Activated naive CD8-positive, alpha-beta T cell treated with anti-CD3 and anti-CD28 coated beads, Interleukin-2, amount 10 ng/mL, durations not matched to agents 7 days and 5 days (primary cell): ENCODE data around the gene ENGASE. TPM values are rescaled to one million over a fixed set of nuclear protein-coding genes. Genes with fewer than 3 reads are reported as not detected.

Experiments
- ATAC-seq: fragments of 150-1000 bp; cut with Tn5 transposase; one replicate; pipeline ENCODE4 v1.10.0; 2021; ENCODE audit warnings: low read depth, moderate library complexity
- POLR2A ChIA-PET: fragments of 350-600 bp; sonication (Branson Sonifier 250); formaldehyde crosslinking; loops from one replicate; lab custom pipeline; 2021; ENCODE audit warnings: antibody characterized with exemption; lab: Charles Lee
- DNase-seq: peaks from one replicate; pipeline ENCODE4 v3.0.0; 2021
- H3K27ac Mint-ChIP-seq: one replicate; pipeline ENCODE4 v1.8.0; 2022; ENCODE audit warnings: mild to moderate bottlenecking, mixed read lengths
- H3K27me3 Mint-ChIP-seq: one replicate; pipeline ENCODE4 v1.8.0; 2022; ENCODE audit warnings: mild to moderate bottlenecking, moderate library complexity, mixed read lengths
- H3K36me3 Mint-ChIP-seq: one replicate; pipeline ENCODE4 v1.8.0; 2021; ENCODE audit warnings: mild to moderate bottlenecking, mixed read lengths
- H3K4me1 Mint-ChIP-seq: one replicate; pipeline ENCODE4 v1.8.0; 2021; ENCODE audit warnings: mixed read lengths
- H3K4me3 Mint-ChIP-seq: one replicate; pipeline ENCODE4 v1.8.0; 2022; ENCODE audit warnings: mild to moderate bottlenecking, moderate library complexity, mixed read lengths
- H3K9me3 Mint-ChIP-seq: one replicate; pipeline ENCODE4 v1.8.0; 2021; ENCODE audit warnings: mixed read lengths
- total RNA-seq, 2 experiments: library from RNA; stranded (reverse); gene quantifications; one replicate each; pipeline ENCODE4 v1.2.3, GENCODE V29; 2021

ENGASE gene
- total RNA-seq, 2 experiments from 2014 or later = 72.8 to 78.2 TPM

DNA sequence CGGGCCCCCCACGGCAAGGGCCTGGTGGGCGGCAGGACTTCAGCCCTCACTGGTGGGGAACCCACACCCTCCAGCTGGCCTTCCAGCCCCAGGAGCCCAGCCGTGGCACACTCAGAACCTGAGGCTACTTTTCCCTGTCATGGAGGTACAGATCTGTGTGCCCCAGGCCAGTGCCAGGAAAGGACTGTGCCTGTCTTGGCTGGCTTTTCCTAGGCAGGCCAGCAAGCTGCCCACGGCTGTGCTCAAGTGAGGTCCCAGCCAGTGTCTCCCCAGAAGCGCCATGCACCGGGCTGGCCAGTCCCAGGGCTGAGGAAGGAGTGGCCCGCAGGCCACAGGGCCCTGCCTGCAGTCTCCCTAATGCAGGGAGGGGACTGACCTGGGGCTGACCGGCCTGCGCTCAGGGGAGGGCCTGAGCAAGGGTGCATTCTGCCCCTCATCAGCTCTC, 16.6 kb downstream of the ENGASE start:
- Mint-ChIP-seq H3K27ac (no peak overlapping the region), H3K9me3 (no peaks in the 10 kb centered on the region), H3K4me3 (no peak overlapping the region), H3K27me3 (peaks cover 9% of the 10 kb centered on the region), H3K36me3 (no peaks in the 10 kb centered on the region), H3K4me1 (peaks cover 1% of the 10 kb centered on the region)
- ATAC-seq (no peak), DNase-seq (no peak)
- POLR2A ChIA-PET = no interaction called here

DNA sequence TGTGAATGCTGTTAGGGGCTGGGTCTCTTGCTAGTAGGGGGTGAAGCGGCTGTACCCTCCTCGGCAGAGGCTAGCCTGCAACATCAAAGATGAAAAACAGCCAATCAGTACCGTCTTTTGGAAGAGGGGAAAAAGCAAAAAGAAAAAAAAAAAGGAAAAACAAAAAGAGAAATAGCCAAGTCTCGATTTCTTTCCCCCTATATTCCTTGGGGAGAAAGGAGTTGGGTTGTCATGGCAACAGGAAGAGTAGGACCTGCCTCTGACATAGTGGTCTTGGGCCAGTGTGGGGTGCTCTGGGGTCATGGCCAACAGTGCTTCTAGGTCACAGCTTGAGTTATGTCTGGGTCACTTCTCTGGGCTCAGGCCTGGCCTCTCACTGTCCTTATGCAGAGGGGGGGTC, 17.9 kb downstream of the ENGASE start:
- H3K4me1 Mint-ChIP-seq = peaks cover 1% of the 10 kb centered on the region
- POLR2A ChIA-PET = no interaction called here
- H3K27ac Mint-ChIP-seq = no peak overlapping the region
- no peak overlapping the region for H3K4me3 Mint-ChIP-seq
- ATAC-seq (no peak), DNase-seq (no peak)
- no peaks in the 10 kb centered on the region for H3K9me3 Mint-ChIP-seq
- H3K36me3 Mint-ChIP-seq = no peaks in the 10 kb centered on the region
- H3K27me3 Mint-ChIP-seq = peaks cover 14% of the 10 kb centered on the region

DNA sequence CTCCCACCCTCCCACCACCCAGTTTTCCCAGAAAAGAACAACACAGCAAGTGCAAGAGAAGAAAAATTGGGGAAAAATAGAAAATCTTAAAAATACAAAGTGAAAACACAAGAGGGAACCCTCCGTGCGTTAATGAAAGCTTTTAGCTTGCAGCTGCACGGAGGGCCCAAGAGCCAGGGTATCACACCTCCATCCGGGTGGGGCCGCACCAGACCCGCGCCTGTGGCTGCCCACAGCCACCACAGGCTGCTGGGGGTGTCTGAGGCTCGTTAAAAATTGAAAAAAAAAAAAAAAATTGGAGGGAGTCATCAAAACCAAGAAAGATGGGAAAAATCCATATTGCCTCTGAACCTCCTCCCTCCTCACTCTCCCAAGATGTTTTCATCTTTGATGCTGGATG, 18.6 kb downstream of the ENGASE start:
- Mint-ChIP-seq H3K9me3 (no peaks in the 10 kb centered on the region), H3K27ac (no peak overlapping the region), H3K36me3 (no peaks in the 10 kb centered on the region), H3K4me3 (no peak overlapping the region), H3K27me3 (peaks cover 21% of the 10 kb centered on the region), H3K4me1 (peaks cover 1% of the 10 kb centered on the region)
- ATAC-seq (no peak), DNase-seq (no peak)
- POLR2A ChIA-PET = no interaction called here

DNA sequence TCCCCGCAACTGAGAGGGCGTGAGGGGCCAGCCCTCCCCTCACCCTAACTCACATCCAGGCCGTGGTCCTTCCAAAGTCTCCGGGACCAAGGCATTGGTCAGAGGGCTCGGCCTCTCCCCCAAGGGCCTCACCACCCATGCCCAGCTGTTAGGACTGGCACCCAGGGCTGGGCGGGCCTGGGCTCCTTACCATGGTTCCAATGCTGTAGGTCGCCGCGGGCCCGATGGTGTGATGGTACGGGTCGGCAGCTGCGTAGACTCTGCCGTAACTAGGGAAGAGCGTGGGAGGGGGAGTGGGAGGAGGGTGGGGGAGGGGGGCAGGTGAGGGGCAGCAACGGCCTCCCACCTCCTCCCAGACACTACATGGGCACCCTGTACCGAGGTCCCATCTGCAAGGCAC, 19.6 kb downstream of the ENGASE start:
- ATAC-seq (no peak), DNase-seq (no peak)
- Mint-ChIP-seq H3K4me3 (no peak overlapping the region), H3K4me1 (peaks cover 1% of the 10 kb centered on the region), H3K36me3 (no peaks in the 10 kb centered on the region), H3K27ac (no peak overlapping the region), H3K9me3 (no peaks in the 10 kb centered on the region), H3K27me3 (peaks cover 22% of the 10 kb centered on the region)
- POLR2A ChIA-PET = no interaction called here

DNA sequence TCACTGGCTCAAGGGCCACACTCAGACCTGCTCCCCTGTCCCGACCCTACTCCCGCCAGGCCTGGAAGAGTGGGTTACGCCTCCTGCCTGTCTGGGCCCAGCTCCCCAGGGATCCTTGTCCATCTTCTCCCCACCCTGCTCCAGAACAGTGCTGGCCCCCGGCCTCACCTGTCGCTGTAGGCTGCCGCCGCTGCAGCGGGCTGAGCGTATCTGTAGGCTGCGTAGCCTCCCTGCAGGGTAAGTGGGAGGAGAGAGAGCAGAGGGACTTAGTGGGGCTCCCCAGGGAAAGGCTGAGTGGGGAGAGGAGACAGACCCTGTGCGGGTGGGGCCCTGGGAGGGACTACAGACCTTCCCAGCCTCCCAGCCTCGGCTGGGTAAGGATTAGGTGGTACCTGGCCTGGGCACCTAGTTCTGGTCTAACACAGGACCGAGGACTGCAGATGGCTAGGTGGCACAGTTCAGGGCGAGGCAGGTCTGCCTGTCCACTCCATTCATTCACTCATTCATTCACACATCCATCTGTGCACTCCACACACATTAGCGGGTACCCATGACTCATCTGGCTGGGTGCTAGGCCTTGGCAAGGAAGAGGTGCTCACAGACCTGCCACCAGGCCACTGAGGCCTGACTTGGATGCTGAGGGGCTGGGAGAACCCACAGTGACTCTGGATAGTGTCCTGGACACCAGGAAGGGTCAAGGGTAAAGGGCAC, 20.9 kb downstream of the ENGASE start:
- Mint-ChIP-seq H3K27ac (no peak overlapping the region), H3K4me3 (no peak overlapping the region), H3K27me3 (peaks cover 23% of the 10 kb centered on the region)

DNA sequence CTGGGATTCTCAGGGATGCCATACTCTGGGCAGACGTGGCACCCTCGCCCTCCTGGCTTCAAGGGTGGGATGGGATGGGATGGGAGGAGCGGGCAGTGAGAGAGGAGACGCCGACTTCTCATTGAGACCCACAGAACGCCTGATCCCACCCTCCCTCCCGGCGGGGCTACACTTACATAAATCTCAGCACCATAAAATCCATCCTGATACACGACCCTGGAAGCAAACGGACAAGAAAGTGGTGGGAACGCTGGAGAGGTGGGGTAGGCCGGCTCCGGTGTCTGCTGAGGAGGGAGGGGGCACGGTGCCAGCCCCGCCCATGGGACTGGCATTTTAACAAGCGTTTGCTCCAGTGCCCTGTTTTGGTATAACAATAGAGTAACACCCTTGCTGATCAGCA, 21.9 kb downstream of the ENGASE start:
- peaks cover 1% of the 10 kb centered on the region for H3K4me1 Mint-ChIP-seq
- no peak for DNase-seq
- no peak for ATAC-seq
- no peaks in the 10 kb centered on the region for H3K36me3 Mint-ChIP-seq
- no peak overlapping the region for H3K27ac Mint-ChIP-seq
- peaks cover 23% of the 10 kb centered on the region for H3K27me3 Mint-ChIP-seq
- H3K4me3 Mint-ChIP-seq = no peak overlapping the region
- POLR2A ChIA-PET = no interaction called here
- H3K9me3 Mint-ChIP-seq = no peaks in the 10 kb centered on the region

More for the DNA sequence above, 20.9 kb downstream of the ENGASE start:
- POLR2A ChIA-PET = no interaction called here
- ATAC-seq = no peak
- Mint-ChIP-seq H3K36me3 (no peaks in the 10 kb centered on the region), H3K9me3 (no peaks in the 10 kb centered on the region), H3K4me1 (peaks cover 1% of the 10 kb centered on the region)
- no peak for DNase-seq

DNA sequence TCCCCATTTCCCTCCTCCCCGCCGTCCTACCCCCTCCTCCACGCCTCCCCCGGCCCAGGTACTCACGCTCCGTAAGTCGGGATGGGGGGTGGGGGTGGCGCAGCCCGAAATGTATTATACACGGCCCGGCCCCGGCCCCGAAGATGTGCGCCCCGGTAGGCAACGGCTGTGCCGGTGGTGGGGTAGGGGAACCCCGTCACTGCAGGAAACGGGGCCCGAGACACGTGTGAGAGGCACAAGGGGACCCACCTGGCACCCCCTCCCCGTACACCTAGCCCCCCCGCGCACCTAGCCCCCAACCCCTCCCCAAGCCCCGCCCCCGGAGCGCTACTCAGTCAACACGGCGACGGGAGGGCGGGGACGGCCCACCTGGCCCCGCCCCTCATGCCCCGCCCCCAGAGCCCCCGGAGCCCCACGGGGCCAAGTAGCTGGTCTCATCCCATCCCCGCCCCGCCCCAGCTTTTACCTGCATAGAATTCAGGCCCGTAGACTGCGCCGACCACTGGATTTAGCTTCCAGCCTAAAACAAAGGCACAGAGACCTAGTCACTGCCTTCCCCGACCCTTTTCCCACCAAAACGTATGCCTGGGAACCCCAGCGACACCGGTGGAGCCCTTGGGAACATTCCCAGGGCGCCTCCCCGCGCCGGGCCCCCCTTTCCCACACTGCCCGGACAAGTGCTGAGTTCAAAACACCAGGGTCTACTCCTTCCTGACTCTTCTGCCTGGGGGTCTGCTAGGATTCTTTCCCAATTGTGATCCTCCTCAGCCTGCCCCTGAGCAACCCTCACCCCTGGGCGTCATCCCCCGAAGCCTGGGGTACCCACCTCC, 22.8 kb downstream of the ENGASE start:
- ATAC-seq (no peak), DNase-seq (no peak)
- POLR2A ChIA-PET = no interaction called here
- H3K4me3 Mint-ChIP-seq = no peak overlapping the region
- no peaks in the 10 kb centered on the region for H3K36me3 Mint-ChIP-seq
- H3K4me1 Mint-ChIP-seq = peaks cover 1% of the 10 kb centered on the region
- peaks cover 22% of the 10 kb centered on the region for H3K27me3 Mint-ChIP-seq
- H3K27ac Mint-ChIP-seq = no peak overlapping the region
- no peaks in the 10 kb centered on the region for H3K9me3 Mint-ChIP-seq

DNA sequence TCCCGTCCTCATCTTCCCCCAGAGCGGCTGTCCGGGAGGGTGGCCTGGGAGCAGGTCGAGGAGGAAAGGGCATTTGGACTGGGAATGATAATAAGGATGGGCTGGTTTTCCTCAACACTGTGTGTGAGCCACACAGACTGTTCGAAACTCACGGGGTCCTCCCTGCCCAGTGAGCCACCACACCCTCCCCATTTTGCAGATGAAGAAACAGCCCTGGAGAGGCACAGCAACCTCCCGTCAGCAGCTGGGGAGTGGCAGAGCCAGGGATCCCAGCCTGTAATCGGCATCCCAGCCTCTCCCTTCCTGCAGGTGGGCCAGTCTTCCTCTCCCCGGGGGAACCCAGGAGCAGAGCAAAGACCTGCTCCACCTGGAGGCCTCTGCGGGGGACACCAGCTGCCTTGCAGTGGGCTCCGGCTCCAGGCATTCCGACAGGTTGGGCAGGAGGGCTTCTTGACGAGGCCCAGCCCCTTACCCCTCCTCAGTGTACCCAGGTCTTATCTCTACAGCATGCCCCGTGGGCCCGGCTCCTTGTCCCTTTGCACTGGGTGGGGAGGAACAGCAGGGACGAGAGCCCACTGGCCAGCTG, 23.8 kb downstream of the ENGASE start:
- H3K36me3 Mint-ChIP-seq = no peaks in the 10 kb centered on the region
- DNase-seq = no peak
- H3K27ac Mint-ChIP-seq = no peak overlapping the region
- H3K27me3 Mint-ChIP-seq = peaks cover 18% of the 10 kb centered on the region
- ATAC-seq = no peak
- H3K9me3 Mint-ChIP-seq = no peaks in the 10 kb centered on the region
- POLR2A ChIA-PET = no interaction called here
- no peaks in the 10 kb centered on the region for H3K4me1 Mint-ChIP-seq
- H3K4me3 Mint-ChIP-seq = no peak overlapping the region

DNA sequence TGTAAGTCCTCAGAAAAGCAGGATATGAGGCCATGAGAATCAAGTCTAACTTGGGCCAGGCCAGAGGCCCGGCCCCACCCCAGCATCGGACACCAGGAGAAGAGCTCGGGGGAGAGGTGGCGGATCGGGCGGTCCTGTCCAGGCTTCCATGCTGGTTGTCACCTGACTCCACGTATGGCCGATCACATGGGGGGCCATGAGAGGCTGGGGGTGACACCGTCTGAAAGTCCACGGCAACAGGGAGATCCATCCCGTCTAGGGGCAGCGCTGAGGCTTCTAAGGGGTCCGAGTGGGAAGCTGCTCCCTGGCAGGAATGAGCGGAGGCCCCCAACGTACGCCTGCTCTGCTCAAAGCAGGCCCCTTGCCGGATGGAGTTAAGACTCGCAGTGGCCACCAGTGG, 25.8 kb downstream of the ENGASE start:
- H3K4me1 Mint-ChIP-seq = no peaks in the 10 kb centered on the region
- H3K27ac Mint-ChIP-seq = no peak overlapping the region
- ATAC-seq = no peak
- peaks cover 14% of the 10 kb centered on the region for H3K27me3 Mint-ChIP-seq
- no peaks in the 10 kb centered on the region for H3K36me3 Mint-ChIP-seq
- DNase-seq = no peak
- no peak overlapping the region for H3K4me3 Mint-ChIP-seq
- POLR2A ChIA-PET = no interaction called here
- H3K9me3 Mint-ChIP-seq = no peaks in the 10 kb centered on the region

DNA sequence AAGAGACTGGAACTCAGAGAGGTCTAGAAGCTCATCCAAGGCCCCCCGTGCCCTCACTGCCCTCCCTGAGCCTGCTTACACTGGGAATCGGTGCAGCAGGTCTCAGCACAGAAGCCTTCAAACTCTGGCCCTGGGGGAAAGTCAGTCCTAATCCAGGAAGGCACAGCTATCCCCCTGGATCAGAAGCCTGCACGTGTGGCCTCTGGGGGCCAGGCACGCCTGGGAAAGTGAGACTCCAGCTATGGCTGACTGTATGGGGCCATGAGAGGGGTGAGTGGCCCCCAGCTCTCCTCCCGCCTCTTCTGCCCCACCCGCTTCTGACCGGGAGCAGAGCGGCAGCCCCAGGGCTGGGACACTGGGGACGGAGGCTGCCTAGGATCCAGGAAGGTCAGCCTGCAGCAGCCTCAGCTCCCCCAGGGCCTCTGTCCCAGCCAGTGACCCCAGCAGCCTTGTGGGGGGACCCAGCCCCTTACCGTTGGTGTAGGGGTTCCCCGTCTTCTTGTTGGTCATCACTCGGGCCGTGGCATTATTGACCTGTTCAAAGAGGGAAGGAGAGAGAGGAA, 26.6 kb downstream of the ENGASE start:
- POLR2A ChIA-PET = no interaction called here

DNA sequence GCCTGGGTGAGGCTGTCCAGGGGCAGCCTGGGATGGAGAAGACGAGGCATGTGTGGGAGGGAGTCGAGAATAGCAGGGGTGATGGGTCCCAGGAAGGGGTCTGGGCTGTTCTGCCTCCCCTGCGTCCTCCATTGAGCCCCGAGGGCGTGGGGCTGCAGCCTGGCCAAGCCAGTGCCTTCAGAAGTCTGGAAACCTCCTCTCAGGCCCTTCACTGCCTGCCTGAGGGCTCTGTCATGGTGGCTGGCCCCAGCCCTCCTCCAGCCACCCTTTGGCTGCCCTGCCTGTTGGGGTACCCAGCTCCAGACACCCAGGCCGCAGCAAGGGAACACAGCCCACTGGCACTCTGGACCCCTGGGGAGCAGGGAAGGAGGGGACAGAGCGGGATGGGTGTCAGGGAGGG, 27.6 kb downstream of the ENGASE start:
- no peak overlapping the region for H3K27ac Mint-ChIP-seq
- POLR2A ChIA-PET = no interaction called here
- DNase-seq (no peak), ATAC-seq (no peak)
- no peaks in the 10 kb centered on the region for H3K36me3 Mint-ChIP-seq
- no peaks in the 10 kb centered on the region for H3K4me1 Mint-ChIP-seq
- H3K9me3 Mint-ChIP-seq = no peaks in the 10 kb centered on the region
- peaks cover 11% of the 10 kb centered on the region for H3K27me3 Mint-ChIP-seq
- no peak overlapping the region for H3K4me3 Mint-ChIP-seq

More for the DNA sequence above, 26.6 kb downstream of the ENGASE start:
- H3K9me3 Mint-ChIP-seq = no peaks in the 10 kb centered on the region
- H3K4me3 Mint-ChIP-seq = no peak overlapping the region
- ATAC-seq (no peak), DNase-seq (no peak)
- no peak overlapping the region for H3K27ac Mint-ChIP-seq
- no peaks in the 10 kb centered on the region for H3K36me3 Mint-ChIP-seq
- no peaks in the 10 kb centered on the region for H3K4me1 Mint-ChIP-seq
- H3K27me3 Mint-ChIP-seq = peaks cover 14% of the 10 kb centered on the region

DNA sequence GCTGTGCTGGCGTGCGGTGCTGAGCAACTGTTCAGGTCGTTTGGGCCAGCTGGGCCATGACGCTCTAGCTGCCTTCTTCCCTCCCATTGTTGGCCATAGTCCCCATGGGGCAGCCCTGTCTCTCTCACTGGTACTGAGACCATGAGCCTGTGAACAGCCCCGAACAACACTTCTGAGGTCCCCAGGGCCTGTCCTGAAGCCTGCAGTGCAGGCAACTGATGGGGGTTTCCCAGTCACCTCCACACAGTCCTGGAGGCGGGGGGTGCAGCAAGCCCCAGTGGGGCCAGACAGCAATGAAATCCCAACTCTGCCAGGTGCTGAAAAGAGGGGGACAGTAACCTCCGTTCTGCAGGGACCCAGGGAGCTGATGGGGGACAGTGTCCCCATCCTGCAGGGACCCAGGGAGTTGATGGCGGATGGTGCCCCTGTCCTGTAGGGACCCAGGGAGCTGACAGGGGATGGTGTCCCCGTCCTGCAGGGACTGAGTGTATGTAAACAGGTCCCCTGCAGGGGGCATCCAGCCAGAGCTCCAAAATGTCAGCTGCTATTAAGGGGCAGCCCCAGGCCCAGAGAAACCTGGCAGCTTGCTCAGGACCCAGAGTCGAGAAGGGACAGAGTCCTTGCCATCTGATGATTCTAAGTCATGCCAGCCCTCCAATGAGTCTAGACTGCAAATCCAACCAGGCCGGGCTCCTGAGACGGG, 30.4 kb downstream of the ENGASE start:
- no peak for DNase-seq
- H3K36me3 Mint-ChIP-seq = no peaks in the 10 kb centered on the region
- ATAC-seq = no peak
- no peaks in the 10 kb centered on the region for H3K4me1 Mint-ChIP-seq
- H3K4me3 Mint-ChIP-seq = no peak overlapping the region
- H3K27ac Mint-ChIP-seq = no peak overlapping the region
- H3K27me3 Mint-ChIP-seq = no peaks in the 10 kb centered on the region
- POLR2A ChIA-PET = no interaction called here
- no peaks in the 10 kb centered on the region for H3K9me3 Mint-ChIP-seq

DNA sequence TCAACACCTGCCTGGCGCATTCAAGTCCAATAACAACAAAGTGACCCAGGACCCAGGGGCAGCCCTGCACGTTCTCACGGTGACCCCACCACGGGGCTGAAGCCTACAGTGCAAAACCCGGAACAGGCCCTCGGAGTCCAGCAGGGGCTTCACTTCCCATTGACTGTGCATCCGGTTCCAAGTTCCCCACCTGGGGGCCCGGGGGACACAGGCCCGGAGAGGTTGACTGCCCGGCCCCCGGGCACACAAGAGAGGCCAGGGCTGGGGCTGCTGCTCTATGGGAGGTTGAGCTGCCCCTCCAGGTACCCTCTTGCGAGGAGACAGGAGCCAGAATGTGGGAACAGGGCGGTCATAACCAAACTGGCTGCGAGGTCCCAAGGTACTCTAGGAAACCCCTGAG, 31.3 kb downstream of the ENGASE start:
- no peak overlapping the region for H3K27ac Mint-ChIP-seq
- H3K36me3 Mint-ChIP-seq = no peaks in the 10 kb centered on the region
- ATAC-seq = no peak
- no peaks in the 10 kb centered on the region for H3K27me3 Mint-ChIP-seq
- H3K4me3 Mint-ChIP-seq = no peak overlapping the region
- H3K9me3 Mint-ChIP-seq = no peaks in the 10 kb centered on the region
- POLR2A ChIA-PET = no interaction called here
- H3K4me1 Mint-ChIP-seq = no peaks in the 10 kb centered on the region
- DNase-seq = no peak
